Measurements from ENCODE around the gene ORM1.

Gene ORM1

DNA sequence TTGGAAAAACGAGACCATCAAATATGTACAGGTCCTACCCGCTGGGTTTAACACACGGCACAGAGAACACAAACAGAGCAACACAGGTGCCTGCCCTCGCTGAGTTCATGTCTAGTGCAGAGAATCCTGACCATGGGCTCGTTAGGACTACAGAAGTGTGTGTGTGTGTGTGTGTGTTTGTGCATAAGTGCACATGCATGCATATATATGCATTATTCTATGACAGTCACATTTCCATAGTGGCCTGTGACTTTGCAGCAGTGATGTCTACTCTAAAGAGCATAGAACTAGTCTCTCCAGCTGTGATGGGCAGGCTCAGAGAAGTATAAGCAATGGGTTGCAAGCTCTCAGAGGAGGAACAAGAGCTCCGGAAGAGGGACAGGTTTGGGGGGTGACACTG lies 34.5 kb downstream of the ORM1 start:
- no peak for DNase-seq (ENCODE audit: low read depth)
- no peak overlapping the region for H3K4me3 ChIP-seq (ENCODE audit: low read depth, low read length)

DNA sequence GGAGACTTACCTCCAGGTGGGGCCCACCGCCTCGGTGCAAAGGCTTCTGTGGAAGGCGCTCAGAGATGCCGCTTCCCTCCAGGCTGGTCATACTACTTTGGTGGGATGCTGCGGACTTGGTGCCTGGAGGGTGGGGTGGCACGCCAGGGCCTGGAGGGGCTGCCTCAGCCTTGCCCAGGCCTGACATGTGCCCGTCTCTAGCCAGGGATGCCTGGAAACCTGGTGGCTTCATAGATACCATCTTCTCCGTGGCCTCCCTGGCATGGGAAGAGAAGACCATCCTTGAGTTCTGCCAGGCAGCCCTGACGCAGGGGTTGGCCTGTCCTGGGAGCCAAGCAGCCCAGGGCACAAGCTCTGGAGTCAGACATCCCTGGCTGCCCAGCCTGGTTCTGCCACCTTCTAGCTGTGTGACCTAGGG lies 35.0 kb downstream of the ORM1 start:
- no peak overlapping the region for H3K4me3 ChIP-seq (ENCODE audit: low read depth, low read length)
- DNase-seq (ENCODE audit: low read depth), result no peak

DNA sequence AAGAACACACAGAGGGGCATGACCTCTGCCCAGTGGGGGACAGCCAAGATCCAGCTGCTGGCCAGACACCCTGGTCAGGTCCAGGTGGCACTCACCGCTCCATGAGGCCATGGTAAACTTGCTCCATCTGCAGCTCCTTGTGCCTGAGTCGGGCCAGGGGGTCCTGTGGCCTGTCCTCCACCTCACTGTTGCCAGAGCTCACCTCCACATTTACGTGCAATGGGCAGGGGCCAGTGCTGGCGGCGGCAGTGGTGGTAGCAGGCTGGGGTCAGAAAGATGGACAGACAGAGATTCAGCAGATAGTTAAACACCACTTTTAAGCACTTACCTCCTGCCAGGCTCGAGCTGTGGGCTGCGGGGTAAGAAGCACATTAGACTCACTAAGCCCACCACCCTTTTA lies 36.9 kb downstream of the ORM1 start:
- DNase-seq (ENCODE audit: low read depth), result no peak
- H3K4me3 ChIP-seq (ENCODE audit: low read depth, low read length), result no peak overlapping the region

DNA sequence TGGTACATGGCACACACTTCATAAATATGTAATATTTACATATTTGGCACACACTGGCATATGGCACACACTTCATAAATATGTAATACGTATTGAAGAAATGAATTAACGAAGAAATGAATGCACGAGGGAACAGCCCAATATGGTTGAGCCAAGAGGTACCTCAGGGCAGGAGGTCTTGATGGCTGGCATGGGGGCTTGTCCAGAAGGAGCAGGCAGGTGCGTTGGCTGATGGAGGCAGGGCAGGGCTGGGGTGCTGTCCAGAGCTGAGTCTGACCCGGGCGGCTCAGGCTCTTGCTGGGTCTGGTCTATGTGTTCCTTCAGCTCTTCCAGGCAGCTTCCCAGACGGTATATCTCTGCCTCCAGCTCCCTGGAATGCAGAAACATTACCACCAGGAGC lies 38.6 kb downstream of the ORM1 start:
- no peak for DNase-seq (ENCODE audit: low read depth)
- H3K4me3 ChIP-seq (ENCODE audit: low read depth, low read length), result no peak overlapping the region

DNA sequence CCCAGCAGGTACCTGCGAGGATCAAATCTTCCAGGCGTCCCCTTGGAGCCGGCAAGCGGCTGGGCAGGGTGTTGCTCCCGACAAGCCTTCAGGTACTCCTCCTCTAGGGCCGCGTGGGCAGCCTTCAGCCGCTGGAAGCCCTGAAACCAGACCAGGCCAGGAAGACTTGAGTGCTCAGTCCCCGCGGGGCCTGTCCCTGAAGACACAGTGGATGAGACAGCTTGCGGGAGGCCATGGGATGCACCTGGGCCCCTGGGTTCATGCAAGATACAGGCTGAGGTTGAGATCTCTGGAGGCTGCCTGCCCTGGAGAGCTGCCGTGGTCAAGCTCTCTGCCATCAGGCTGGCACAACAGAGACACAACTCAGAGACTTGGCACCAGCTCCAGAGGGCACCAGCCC lies 39.5 kb downstream of the ORM1 start:
- no peak overlapping the region for H3K4me3 ChIP-seq (ENCODE audit: low read depth, low read length)
- no peak for DNase-seq (ENCODE audit: low read depth)

DNA sequence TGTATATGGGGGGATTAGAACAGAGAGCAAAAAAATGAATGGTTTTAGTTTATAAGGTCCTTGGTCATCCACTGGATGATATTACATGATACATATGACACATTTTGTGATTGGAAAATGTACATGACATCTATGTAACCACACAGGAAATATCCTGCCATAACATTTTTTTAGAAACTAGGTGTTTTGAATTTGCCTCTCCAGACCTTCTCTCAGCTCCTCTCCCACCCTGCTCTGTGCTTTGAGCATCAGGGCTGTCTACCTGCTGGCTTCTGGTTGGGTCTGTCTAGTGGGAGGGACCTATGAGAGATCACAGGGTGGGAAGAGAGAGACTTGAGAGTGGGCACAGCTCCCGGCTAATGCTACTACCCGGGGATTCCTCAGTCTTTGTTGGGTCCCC lies 40.5 kb downstream of the ORM1 start:
- no peak for DNase-seq (ENCODE audit: low read depth)
- H3K4me3 ChIP-seq (ENCODE audit: low read depth, low read length), result no peak overlapping the region

DNA sequence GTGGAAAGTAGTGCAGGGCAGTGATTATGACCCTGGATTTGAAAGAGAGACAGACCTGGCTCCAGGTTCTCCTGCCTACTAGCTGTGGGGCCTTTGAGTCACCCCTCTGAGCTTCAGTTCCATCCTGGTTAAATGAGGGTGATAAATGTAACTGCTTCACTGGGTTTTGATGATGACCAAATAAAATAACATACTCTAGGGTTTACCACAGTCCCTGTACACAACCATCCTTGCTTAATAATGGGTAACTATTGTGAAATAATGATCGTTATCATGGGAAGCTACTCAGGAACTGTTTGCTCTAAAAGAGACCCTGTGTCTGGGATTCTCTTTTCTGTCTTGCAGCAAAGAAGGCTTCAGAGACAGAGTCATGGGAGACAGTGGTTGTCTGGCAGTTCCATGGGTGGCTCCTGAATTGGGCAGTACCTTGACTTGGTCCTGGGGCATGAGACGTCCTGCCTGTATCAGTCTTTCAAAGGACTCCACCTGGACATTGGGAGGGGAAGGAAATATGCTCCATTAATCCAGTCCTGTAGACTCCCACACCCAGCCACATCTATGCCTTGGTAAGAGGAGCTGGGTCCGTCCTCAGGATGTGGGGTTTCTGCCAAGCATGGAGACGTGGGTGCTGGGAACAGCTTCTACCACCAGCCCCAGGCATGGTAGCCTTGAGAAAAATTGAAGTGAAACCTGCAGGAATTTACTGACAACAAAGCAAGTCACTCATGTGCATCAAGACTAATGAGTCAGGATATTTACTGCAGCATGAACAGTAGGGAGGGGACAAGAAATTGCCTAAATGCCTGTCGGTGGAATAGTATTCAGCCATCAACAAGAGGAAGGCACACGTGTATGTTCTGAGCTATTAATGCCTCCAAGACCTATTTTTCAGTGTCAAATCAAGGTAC lies 41.5 kb downstream of the ORM1 start:
- peak; percentile 78 for DNase-seq (ENCODE audit: low read depth)
- no peak overlapping the region for H3K4me3 ChIP-seq (ENCODE audit: low read depth, low read length)

DNA sequence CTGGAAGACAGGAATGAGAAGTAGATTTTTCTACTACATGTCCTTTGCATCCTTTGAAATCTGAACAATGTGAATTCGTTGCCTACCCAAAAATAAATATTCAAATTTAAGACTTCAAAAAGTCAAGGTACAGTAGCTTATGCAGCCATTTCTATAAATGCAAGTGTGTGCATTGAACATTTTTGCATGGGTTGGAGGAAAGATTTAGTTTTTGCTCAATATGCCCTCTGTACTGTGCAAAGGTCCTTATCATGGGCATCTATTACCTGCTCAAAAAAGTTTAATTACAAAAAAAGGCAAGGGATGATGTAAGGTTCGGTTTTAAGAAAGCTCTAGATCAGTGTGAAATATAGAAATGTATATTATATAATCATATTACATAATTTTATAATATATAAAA lies 42.3 kb downstream of the ORM1 start:
- no peak overlapping the region for H3K4me3 ChIP-seq (ENCODE audit: low read depth, low read length)
- DNase-seq (ENCODE audit: low read depth), result no peak

DNA sequence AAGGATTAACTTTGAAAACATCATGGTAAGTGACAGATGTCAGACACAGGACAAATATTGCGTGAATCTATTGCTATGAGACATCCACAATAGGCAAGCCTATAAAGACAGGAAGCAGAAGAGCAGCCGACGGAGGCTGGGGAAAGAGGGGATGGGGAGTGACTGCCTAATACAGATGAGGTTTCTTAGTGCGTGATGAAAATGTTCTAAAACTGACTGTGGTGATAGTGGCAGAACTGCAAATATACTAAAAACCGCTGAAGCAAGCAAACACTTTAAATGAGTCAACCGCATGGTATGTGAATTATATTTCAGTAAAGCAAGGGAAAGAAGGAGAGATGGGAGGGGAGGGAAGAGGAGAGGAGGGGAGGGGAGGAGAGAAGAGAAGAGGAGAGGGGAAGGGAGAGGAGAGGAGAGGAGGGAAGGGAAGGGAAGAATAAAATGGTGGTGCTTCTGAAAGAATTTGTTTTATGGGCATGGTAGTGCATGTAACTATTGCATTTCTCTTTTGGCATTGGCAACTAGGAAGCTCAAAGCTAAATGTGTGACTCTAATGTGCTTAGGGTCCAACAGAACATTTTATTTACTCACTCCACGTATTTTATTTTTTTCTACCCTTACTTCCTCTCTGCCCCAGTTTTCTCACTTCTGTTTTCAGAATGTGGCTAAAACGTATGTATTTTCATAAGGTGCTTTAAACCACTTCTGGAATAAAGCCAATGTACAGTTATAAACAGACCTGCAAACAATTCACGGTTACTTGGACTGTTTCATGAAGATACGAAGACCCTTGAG lies 43.6 kb downstream of the ORM1 start:
- peak; percentile 77 for DNase-seq (ENCODE audit: low read depth)
- no peak overlapping the region for H3K4me3 ChIP-seq (ENCODE audit: low read depth, low read length)

DNA sequence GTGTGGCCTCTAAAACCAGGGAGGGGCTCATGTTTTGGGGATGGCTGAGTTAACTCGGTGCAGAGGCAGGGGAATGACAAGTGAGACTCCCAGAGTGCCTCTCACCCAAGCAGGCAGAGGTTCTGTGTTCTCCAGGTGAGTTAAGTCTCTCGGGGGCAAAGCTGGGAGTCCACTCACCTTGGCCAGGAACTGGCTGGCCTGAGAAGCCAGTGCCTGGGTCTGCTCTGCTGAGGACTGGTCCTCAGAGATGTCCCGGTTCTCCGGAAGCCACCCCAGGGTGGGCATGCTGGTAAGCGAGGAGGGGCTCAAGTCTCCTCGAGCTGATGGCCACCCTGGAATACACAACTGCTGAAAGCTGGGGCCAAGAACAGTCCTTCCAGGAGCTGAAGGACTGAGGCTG lies 44.5 kb downstream of the ORM1 start:
- H3K4me3 ChIP-seq (ENCODE audit: low read depth, low read length), result no peak overlapping the region
- no peak for DNase-seq (ENCODE audit: low read depth)

DNA sequence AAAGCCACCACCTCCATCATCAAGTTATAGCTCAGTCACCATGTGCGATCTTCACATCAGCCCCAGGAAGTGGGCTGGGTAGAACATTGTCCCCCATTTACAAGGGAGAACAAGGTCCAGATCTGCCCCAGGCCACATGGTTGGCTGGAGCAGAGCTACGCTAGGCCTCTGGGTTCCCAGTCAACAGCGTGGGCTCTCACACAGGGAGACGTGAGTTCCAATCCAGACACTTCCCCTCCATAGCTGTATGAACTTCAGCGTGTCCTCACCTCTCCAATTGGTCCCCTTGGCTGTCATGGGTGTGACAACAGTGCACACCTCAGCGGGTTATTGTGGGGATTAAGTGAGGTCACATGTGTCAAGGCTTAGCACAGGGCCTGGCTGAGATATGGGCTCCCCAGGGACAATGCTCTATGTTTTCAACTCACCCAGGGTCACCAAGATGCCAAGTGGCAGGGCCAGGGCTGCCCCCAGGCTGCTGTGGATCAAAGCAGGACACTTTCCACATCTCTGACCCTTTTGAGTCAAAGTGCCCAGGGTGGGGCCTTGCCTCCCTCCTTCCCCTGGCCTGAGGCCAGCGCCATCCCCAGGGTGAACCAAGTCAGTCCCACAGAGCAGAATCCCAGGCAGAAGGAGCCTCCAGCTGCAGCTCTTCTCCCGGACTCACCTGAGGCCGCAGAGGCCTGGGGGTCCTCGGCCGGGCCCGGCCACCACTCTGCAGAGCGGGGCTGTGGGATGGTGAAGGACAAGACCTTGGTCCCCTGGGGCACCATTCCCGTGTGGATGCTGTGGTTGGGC lies 45.1 kb downstream of the ORM1 start:
- no peak for DNase-seq (ENCODE audit: low read depth)
- H3K4me3 ChIP-seq (ENCODE audit: low read depth, low read length), result no peak overlapping the region

DNA sequence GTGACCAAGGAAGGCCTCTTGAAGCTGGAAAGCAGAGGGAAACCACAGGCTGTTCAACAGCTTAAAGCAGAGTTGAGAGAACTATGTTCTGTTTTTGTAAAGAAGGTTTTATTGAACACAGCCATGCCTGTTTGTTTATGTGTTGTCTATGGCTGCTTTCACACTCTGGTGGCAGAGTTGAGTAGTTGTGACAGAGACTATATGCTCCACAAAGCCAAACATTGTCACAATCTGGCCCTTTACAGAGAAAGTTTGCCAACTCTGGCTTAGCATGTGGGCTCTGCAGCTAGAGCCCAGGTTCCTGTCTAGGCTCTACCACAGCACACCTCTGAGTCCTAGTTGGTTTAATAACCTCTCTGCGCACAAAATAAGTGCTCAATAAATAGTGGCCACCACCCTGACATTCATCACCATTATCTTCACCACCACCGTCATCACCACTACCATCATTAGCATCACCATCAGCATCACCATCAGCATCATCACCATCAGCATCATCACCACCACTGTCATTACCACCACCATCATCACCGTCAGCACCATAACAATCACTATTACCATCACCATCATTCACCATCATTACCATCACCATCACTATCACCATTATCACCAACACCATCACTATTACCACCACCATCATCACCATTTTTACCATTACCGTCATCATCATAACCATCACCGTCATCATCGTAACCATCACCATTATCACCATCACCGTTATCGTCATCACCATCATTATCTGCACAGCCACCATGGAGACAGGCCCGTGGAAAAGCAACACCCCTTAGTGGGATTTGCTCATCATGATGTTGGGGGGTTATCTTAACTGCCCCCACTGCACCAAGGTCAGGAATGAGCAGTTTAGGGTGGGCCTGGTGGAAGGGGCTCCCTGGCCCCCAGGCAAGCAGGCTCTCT lies 46.6 kb downstream of the ORM1 start:
- no peak overlapping the region for H3K4me3 ChIP-seq (ENCODE audit: low read depth, low read length)

DNA sequence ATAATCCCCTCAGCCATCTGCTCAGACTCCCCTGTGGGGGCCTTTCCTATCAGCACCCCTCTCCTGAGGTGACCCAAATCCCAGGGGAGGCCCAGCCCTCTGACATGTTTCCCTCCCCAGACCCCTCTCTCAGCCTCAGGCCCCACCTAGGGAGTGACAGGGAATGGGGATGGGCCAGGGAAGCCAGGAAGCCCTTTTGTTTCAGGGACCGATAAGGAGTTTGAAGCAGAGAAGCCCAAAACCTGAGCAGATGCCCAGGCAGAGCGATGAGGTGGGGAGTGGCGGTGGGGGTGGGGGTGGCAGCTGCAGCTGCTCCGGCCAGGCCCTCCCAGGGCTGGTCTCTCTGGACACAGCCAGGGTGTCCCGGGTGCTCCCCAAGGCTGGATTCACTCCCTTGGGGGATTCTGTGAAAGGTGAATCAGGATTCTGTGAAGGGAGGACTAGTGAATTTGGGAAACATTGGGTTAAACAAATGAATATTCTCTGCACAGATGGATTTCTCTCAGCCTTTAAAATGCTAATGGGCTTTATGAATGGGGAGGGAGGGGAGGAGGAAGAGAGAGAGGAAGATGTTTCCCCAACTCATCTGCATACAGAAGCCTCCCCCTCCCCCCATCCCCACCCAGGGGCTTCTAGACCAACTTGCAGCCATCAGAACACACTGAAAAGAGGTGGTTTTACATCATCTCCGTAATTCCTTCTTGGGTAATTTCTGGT lies 47.5 kb downstream of the ORM1 start:
- H3K4me3 ChIP-seq (ENCODE audit: low read depth, low read length), result no peak overlapping the region
- DNase-seq (ENCODE audit: low read depth), result no peak

More for the DNA sequence above, 46.6 kb downstream of the ORM1 start:
- DNase-seq (ENCODE audit: low read depth), result no peak

DNA sequence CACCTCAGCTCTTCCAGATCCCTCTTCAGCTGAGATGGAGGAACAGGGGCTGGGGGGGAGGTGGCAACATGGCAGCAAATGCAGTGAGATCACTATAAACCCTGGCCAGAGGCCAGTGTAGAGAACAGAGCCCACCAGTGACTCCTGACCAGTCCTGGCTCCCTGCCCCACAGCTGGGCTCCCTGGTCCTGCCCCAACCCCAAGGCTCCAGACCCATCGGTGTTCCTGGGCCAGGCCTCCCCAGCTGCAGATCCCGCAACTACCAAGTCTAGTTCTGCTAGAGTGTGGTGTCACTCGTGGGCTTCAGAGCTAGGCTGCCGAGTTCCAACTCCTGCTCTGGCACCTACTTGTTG lies 48.0 kb downstream of the ORM1 start:
- DNase-seq (ENCODE audit: low read depth), result no peak
- no peak overlapping the region for H3K4me3 ChIP-seq (ENCODE audit: low read depth, low read length)

DNA sequence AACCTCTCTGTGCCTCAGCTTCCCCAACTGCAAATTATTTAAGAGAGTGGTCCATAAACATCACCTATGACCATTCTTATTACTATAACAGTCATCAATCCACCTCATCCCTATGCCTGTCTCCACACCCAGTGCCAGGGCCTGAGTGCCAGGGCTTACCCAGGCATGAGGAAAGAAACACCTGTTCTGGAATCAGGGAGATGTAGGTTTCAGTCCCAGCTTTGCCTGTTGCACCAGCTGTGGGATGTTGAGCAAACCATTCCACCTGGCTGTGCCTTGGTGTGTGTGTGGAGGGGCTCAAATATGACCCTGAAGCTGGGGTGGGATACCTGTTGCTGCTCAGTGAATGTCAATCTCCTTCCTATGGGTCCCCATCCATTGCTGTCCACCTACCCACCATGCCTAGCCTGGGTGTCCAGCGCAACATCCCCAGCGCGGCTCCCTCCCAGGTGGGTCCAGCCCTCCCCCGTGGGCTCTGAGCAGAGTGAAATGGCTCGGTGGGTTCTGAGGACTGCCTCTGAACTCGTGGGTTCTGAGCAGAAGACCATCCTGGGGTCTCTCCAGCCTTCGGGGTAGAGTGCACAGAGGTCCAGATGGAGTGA lies 48.5 kb downstream of the ORM1 start:
- no peak overlapping the region for H3K4me3 ChIP-seq (ENCODE audit: low read depth, low read length)
- no peak for DNase-seq (ENCODE audit: low read depth)

DNA sequence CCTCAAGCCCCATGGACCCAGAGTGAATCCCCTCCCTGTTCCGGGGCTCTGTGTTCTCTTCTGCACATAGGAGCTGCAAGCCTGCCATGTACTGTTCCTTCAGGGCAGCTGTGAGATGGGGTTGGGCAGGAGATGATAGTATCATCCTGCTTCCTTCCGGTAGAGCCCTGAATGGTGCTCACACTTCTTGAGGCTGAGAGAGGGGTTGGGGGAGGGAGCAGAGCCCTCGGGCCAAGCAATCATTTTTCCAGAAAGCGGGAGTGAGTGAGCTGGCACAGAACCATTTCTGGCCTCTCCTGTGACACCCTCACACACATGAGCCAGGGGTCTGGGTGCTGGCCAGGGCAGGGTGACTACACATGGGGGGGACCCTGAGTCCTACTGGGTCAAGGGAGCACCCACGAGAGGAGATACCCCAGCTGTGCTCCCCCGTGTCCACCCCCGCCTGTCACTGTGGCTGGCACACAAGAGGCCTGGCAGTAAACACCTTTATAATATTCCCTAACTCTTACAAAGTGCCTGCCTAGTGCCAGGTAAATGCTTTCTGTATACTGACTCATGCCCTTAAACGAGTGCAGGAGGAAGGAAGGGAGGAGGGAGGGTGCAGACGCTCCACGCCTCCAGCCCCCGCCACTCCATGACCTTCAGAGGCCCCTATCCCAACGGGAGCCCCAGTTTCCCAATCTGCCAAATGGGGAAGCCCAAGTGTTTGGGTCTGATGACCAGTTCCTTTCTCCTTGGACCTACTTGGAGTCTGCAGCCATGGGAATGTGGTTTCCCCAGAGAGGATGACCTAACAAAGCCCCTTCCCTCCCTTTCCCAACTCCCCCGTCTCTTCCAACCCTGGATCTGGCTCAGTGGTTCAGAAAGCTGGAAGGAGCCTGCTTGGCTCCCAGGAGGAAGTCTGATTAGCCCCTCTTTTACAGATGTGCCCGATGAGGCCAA lies 49.3 kb downstream of the ORM1 start:
- no peak overlapping the region for H3K4me3 ChIP-seq (ENCODE audit: low read depth, low read length)
- DNase-seq (ENCODE audit: low read depth), result no peak

DNA sequence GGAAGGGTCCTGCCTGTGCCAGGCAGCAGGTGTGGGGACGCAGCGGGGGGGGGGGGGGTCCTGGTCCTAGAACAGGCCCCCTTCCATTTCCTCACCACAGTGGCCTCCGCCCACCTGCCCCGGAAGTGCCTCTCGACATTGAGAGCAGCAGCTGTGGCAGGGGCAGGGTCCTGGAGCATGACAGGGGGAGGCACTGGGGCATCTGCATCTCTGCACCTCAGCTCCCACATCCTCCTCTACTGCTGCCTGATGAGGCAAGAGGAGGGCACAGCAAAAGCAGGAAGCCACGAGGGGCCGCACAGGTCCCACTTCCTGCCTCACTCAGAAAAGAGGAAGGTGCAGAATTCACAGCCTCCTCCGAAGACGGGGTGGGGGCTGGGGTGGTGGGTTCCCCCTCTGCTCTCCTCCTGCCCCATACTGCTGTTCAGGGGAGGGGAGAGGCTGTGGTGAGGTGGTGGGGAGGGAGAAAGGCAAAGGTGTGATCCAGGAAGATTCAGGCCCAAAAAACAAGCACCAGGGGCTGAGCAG lies 50.1 kb downstream of the ORM1 start:
- H3K4me3 ChIP-seq (ENCODE audit: low read depth, low read length), result no peak overlapping the region
- no peak for DNase-seq (ENCODE audit: low read depth)

All from skeletal muscle cell (primary cell).